Measurements from ENCODE around the gene CLCN7. TPM values are rescaled to one million over a fixed set of nuclear protein-coding genes. Genes with fewer than 3 reads are reported as not detected.

The CLCN7 gene
- total and polyA plus RNA-seq, 8 donors, result 8.7 to 489 (median 55.1) TPM

GRCh38 chr16:1430759-1431496 lies 43.9 kb downstream of the CLCN7 start, which contains the start of gene PERCC1:
TSS of gene PERCC1 (plus strand) at chr16:1431078. CDS start at chr16:1432594, 1,516 bp downstream.
- Histone ChIP-seq H3K4me1 (peaks cover 14 to 39% (median 35%) of the 10 kb centered on the region in 4 donors), H3K27me3 (peaks cover 0 to 30% (median 0%) of the 10 kb centered on the region in 3 donors), H3K27ac (peak within 1 kb of the TSS in 4 of 5 donors; percentile 6 to 53 (median 32)), H3K36me3 (no peaks in the 10 kb centered on the region), H3K4me3 (peak within 1 kb of the TSS in 2 of 4 donors; percentile 9 to 30), H3K9me3 (no peaks in the 10 kb centered on the region)
- intact Hi-C loops (cut with DNase I; ENCODE audit: low total_unique reads), result no loop called here
- peak; percentile 79 to 86 for DNase-seq
- TF ChIP-seq EP300 (IDR thresholded peaks at IDR 0.05) (no peak), CTCF (IDR thresholded peaks at IDR 0.05) (peak in 2 of 7 experiments; percentile 18 to 44), POLR2A (IDR thresholded peaks at IDR 0.05) (no peak), POLR2AphosphoS5 (IDR thresholded peaks at IDR 0.05) (peak in 2 of 3 donors; percentile 30 to 53)
- 30 to 59% (median 37%) methylated on average over 24 to 35 of the region's 35 CpGs for WGBS, 5 donors

- H3K27me3 ChIP-seq, result peaks cover 0 to 30% (median 0%) of the 10 kb centered on the region in 3 donors
- no peaks in the 10 kb centered on the region for H3K9me3 ChIP-seq
- H3K36me3 ChIP-seq, result no peaks in the 10 kb centered on the region
- no peak overlapping the region for H3K4me3 ChIP-seq
- intact Hi-C loops (cut with DNase I; ENCODE audit: low total_unique reads), result no loop called here
- 46 to 55% (median 49%) methylated on average over 12 to 14 of the region's 14 CpGs for WGBS, 5 donors
- TF ChIP-seq POLR2A (IDR thresholded peaks at IDR 0.05), result no peak
- no peak for TF ChIP-seq POLR2AphosphoS5 (IDR thresholded peaks at IDR 0.05)
- no peak for TF ChIP-seq EP300 (IDR thresholded peaks at IDR 0.05)
- TF ChIP-seq CTCF (IDR thresholded peaks at IDR 0.05), result no peak
- peaks cover 14 to 39% (median 35%) of the 10 kb centered on the region in 4 donors for H3K4me1 ChIP-seq
- H3K27ac ChIP-seq, result peak overlapping the region in 2 of 5 donors; percentile 29 to 35
- DNase-seq, result no peak
Observed at GRCh38 chr16:1430214-1430758, 44.5 kb downstream of the CLCN7 start.

- Histone ChIP-seq H3K9me3 (no peaks in the 10 kb centered on the region), H3K27ac (no peak overlapping the region), H3K4me1 (peaks cover 14 to 39% (median 35%) of the 10 kb centered on the region in 4 donors), H3K4me3 (no peak overlapping the region), H3K27me3 (peaks cover 0 to 30% (median 0%) of the 10 kb centered on the region in 3 donors), H3K36me3 (no peaks in the 10 kb centered on the region)
- WGBS, 5 donors, result 81 to 94% (median 85%) methylated on average over 7 to 13 of the region's 13 CpGs
- peak in 1 of 2 donors; percentile 21 for DNase-seq
- TF ChIP-seq CTCF (IDR thresholded peaks at IDR 0.05) (no peak), POLR2AphosphoS5 (IDR thresholded peaks at IDR 0.05) (no peak), EP300 (IDR thresholded peaks at IDR 0.05) (no peak), POLR2A (IDR thresholded peaks at IDR 0.05) (no peak)
- intact Hi-C loops (cut with DNase I; ENCODE audit: low total_unique reads), result no loop called here
Observed at GRCh38 chr16:1429631-1430030, 45.2 kb downstream of the CLCN7 start.

GRCh38 chr16:1429012-1429411 lies 45.8 kb downstream of the CLCN7 start:
- no peaks in the 10 kb centered on the region for H3K36me3 ChIP-seq
- H3K4me3 ChIP-seq, result no peak overlapping the region
- H3K9me3 ChIP-seq, result no peaks in the 10 kb centered on the region
- H3K4me1 ChIP-seq, result peaks cover 14 to 39% (median 35%) of the 10 kb centered on the region in 4 donors
- H3K27me3 ChIP-seq, result peaks cover 0 to 25% (median 0%) of the 10 kb centered on the region in 3 donors
- intact Hi-C loops (cut with DNase I; ENCODE audit: low total_unique reads), result no loop called here
- H3K27ac ChIP-seq, result no peak overlapping the region
- WGBS, 5 donors, result 65 to 94% (median 73%) methylated on average over 4 to 11 of the region's 11 CpGs
- DNase-seq, result peak in 1 of 2 donors; percentile 47
- TF ChIP-seq POLR2A (IDR thresholded peaks at IDR 0.05), result no peak
- TF ChIP-seq EP300 (IDR thresholded peaks at IDR 0.05), result no peak

All from stomach (tissue), 9 donors.